ENCODE data around the gene JAZF1. TPM values are rescaled to one million over a fixed set of nuclear protein-coding genes. Genes with fewer than 3 reads are reported as not detected.

JAZF1 gene
- total RNA-seq, 1 experiment from 2014 or later, result 3.4 TPM

DNA sequence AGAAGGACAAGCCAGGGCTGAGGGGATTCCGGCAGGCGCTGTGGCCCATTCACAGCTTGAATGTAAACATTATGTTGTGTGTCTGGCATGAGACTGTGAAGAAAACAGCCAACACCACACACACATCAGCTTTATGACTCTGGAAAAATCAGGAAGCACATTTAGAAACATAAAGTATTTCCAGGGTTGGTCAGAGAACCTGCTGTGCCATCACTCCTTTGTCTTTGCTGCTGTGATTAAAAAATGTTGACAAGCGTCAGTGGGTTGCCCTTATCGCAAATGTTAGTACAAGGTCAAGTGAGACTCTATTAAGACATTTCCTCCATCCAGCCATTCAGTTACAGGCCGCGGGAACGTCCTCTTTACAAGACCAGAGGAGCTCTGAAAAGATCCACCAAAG lies 345.2 kb downstream of the JAZF1 start:
- Histone ChIP-seq H3K4me1 (ENCODE audit: control insufficient read depth in 1 of 2, insufficient read depth in 2 of 2, low read length in 2 of 2) (no peaks in the 10 kb centered on the region), H4K20me1 (ENCODE audit: insufficient read depth) (no peaks in the 10 kb centered on the region), H3K9me2 (ENCODE audit: insufficient read depth) (no peaks in the 10 kb centered on the region), H3K4me3 (replicated peaks in 1 of 2; ENCODE audit: low read depth in 1 of 2, low read length in 2 of 2) (no peak overlapping the region), H2AFZ (ENCODE audit: low read depth, low read length, poor library complexity, severe bottlenecking) (no peak overlapping the region), H3K79me2 (ENCODE audit: insufficient read depth, low read length) (no peaks in the 10 kb centered on the region), H3K4me2 (ENCODE audit: low read length) (no peak overlapping the region), H3K9ac (ENCODE audit: low read length) (no peak overlapping the region), H3K36me3 (ENCODE audit: control insufficient read depth in 1 of 2, insufficient read depth in 2 of 2, low read length in 2 of 2) (no peaks in the 10 kb centered on the region), H3K27ac (ENCODE audit: low read depth, low read length) (no peak overlapping the region), H3K9me3 (ENCODE audit: control insufficient read depth in 1 of 2, insufficient read depth in 1 of 2, low read depth in 1 of 2, low read length in 2 of 2) (no peaks in the 10 kb centered on the region), H3K27me3 (ENCODE audit: insufficient read depth, low read length) (no peaks in the 10 kb centered on the region)
- TF ChIP-seq YY1 (IDR thresholded peaks at IDR 0.05; ENCODE audit: extremely low read depth, insufficient replicate concordance, low read depth, low read length), result no peak
- no peak for TF ChIP-seq ELF1 (IDR thresholded peaks at IDR 0.05; ENCODE audit: borderline replicate concordance, low read depth)
- no TSS peak for BruUV-seq (replicated peaks)
- ChIA-PET RAD21 (ENCODE audit: low non-redundant PET in 1 of 2, low total read pairs in 2 of 2, uncharacterized antibody in 2 of 2, unreplicated experiment in 2 of 2) (no interaction called here), CTCF (no interaction called here), POLR2A (no interaction called here)
- ATAC-seq (no peak), DNase-seq (ENCODE audit: low read depth, low spot score) (no peak)
- intact Hi-C loops (cut with micrococcal nuclease), result no loop called here

DNA sequence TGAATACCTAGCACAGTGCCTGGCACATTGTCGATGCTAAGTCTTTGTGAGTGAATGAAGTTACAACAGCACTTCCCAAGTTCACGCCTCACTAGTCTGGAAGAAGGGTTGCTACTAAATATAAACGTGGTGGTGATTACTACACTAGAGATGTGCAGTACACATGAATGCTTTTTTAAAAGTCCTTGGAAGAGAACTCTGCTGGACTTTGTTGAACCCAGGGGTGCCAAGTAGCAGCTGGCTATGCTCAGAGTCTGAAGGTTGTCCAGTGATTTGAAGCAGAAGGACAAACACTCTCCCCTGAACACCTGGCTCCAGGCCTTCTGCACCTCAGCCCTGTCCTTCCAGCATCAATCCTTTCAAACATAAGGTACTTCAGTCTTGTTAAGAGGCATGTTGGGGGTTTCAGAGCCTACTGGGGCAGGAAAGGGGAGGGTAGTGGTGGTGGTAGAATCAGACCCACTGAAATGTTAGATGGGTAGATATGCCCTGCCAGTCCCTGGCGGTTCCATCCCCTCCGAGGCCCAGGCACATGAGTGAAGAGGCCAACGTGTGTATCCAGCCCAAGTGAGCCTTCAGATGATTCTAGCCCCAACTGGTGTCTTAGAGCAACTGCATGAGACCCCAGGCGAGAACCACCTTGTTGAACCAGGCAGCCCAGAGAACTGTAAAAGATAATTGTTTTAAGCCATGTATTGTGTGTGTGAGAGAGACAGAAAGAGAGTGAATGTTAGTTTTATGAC lies 346.2 kb downstream of the JAZF1 start:
- no peaks in the 10 kb centered on the region for H3K79me2 ChIP-seq (ENCODE audit: insufficient read depth, low read length)
- H4K20me1 ChIP-seq (ENCODE audit: insufficient read depth), result no peaks in the 10 kb centered on the region
- H3K4me2 ChIP-seq (ENCODE audit: low read length), result no peak overlapping the region
- ChIA-PET POLR2A (no interaction called here), RAD21 (ENCODE audit: low non-redundant PET in 1 of 2, low total read pairs in 2 of 2, uncharacterized antibody in 2 of 2, unreplicated experiment in 2 of 2) (no interaction called here), CTCF (no interaction called here)
- ATAC-seq (no peak), DNase-seq (ENCODE audit: low read depth, low spot score) (no peak)
- no peaks in the 10 kb centered on the region for H3K27me3 ChIP-seq (ENCODE audit: insufficient read depth, low read length)
- no peak overlapping the region for H3K4me3 ChIP-seq (replicated peaks in 1 of 2; ENCODE audit: low read depth in 1 of 2, low read length in 2 of 2)
- H3K36me3 ChIP-seq (ENCODE audit: control insufficient read depth in 1 of 2, insufficient read depth in 2 of 2, low read length in 2 of 2), result no peaks in the 10 kb centered on the region
- H3K4me1 ChIP-seq (ENCODE audit: control insufficient read depth in 1 of 2, insufficient read depth in 2 of 2, low read length in 2 of 2), result no peaks in the 10 kb centered on the region
- no peak overlapping the region for H3K27ac ChIP-seq (ENCODE audit: low read depth, low read length)
- no peak overlapping the region for H2AFZ ChIP-seq (ENCODE audit: low read depth, low read length, poor library complexity, severe bottlenecking)
- intact Hi-C loops (cut with micrococcal nuclease), result no loop called here
- BruUV-seq (replicated peaks), result no TSS peak
- no peaks in the 10 kb centered on the region for H3K9me2 ChIP-seq (ENCODE audit: insufficient read depth)
- no peak overlapping the region for H3K9ac ChIP-seq (ENCODE audit: low read length)
- H3K9me3 ChIP-seq (ENCODE audit: control insufficient read depth in 1 of 2, insufficient read depth in 1 of 2, low read depth in 1 of 2, low read length in 2 of 2), result no peaks in the 10 kb centered on the region
- no peak for TF ChIP-seq ZNF274 (IDR thresholded peaks at IDR 0.05; ENCODE audit: low read depth, low read length)
- no peak for TF ChIP-seq RAD21 (IDR thresholded peaks at IDR 0.05; ENCODE audit: low read depth)
- no peak for TF ChIP-seq EZH2phosphoT487 (IDR thresholded peaks at IDR 0.05; ENCODE audit: borderline replicate concordance)
- TF ChIP-seq CEBPB (IDR thresholded peaks at IDR 0.05; ENCODE audit: low read depth), result no peak
- TF ChIP-seq POLR2A (IDR thresholded peaks at IDR 0.05; ENCODE audit: borderline replicate concordance, extremely low read depth, insufficient read depth, insufficient read length), result no peak
- TF ChIP-seq SRF (IDR thresholded peaks at IDR 0.05; ENCODE audit: low read depth), result no peak
- no peak for TF ChIP-seq EZH2 (IDR thresholded peaks at IDR 0.05)
- TF ChIP-seq, protein P1, sequence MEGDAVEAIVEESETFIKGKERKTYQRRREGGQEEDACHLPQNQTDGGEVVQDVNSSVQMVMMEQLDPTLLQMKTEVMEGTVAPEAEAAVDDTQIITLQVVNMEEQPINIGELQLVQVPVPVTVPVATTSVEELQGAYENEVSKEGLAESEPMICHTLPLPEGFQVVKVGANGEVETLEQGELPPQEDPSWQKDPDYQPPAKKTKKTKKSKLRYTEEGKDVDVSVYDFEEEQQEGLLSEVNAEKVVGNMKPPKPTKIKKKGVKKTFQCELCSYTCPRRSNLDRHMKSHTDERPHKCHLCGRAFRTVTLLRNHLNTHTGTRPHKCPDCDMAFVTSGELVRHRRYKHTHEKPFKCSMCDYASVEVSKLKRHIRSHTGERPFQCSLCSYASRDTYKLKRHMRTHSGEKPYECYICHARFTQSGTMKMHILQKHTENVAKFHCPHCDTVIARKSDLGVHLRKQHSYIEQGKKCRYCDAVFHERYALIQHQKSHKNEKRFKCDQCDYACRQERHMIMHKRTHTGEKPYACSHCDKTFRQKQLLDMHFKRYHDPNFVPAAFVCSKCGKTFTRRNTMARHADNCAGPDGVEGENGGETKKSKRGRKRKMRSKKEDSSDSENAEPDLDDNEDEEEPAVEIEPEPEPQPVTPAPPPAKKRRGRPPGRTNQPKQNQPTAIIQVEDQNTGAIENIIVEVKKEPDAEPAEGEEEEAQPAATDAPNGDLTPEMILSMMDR (IDR thresholded peaks at IDR 0.05 in 2 of 3, conservative IDR thresholded peaks at IDR 0.05 in 1 of 3; ENCODE audit: borderline replicate concordance in 1 of 3, insufficient read depth in 1 of 3, low read depth in 2 of 3, low read length in 2 of 3), result no peak
- no peak for TF ChIP-seq JUND (IDR thresholded peaks at IDR 0.05)
- TF ChIP-seq, protein P2, sequence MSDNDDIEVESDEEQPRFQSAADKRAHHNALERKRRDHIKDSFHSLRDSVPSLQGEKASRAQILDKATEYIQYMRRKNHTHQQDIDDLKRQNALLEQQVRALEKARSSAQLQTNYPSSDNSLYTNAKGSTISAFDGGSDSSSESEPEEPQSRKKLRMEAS (IDR thresholded peaks at IDR 0.05), result no peak
- TF ChIP-seq, protein P3, sequence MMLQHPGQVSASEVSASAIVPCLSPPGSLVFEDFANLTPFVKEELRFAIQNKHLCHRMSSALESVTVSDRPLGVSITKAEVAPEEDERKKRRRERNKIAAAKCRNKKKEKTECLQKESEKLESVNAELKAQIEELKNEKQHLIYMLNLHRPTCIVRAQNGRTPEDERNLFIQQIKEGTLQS (IDR thresholded peaks at IDR 0.05), result no peak
- TF ChIP-seq FOSL1 (IDR thresholded peaks at IDR 0.05; ENCODE audit: low read depth), result no peak
- TF ChIP-seq, protein P4, sequence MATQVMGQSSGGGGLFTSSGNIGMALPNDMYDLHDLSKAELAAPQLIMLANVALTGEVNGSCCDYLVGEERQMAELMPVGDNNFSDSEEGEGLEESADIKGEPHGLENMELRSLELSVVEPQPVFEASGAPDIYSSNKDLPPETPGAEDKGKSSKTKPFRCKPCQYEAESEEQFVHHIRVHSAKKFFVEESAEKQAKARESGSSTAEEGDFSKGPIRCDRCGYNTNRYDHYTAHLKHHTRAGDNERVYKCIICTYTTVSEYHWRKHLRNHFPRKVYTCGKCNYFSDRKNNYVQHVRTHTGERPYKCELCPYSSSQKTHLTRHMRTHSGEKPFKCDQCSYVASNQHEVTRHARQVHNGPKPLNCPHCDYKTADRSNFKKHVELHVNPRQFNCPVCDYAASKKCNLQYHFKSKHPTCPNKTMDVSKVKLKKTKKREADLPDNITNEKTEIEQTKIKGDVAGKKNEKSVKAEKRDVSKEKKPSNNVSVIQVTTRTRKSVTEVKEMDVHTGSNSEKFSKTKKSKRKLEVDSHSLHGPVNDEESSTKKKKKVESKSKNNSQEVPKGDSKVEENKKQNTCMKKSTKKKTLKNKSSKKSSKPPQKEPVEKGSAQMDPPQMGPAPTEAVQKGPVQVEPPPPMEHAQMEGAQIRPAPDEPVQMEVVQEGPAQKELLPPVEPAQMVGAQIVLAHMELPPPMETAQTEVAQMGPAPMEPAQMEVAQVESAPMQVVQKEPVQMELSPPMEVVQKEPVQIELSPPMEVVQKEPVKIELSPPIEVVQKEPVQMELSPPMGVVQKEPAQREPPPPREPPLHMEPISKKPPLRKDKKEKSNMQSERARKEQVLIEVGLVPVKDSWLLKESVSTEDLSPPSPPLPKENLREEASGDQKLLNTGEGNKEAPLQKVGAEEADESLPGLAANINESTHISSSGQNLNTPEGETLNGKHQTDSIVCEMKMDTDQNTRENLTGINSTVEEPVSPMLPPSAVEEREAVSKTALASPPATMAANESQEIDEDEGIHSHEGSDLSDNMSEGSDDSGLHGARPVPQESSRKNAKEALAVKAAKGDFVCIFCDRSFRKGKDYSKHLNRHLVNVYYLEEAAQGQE (IDR thresholded peaks at IDR 0.05; ENCODE audit: low read depth), result no peak
- no peak for TF ChIP-seq YY1 (IDR thresholded peaks at IDR 0.05; ENCODE audit: extremely low read depth, insufficient replicate concordance, low read depth, low read length)
- no peak for TF ChIP-seq CBX3 (IDR thresholded peaks at IDR 0.05; ENCODE audit: low read depth)
